Parathyroid adenoma (tissue), 2 donors: ENCODE measurements around the gene PYGB.

Source experiments
- H2AFZ ChIP-seq: fragments of 300-600 bp; sonication (generic); one replicate; pipeline ENCODE4 v1.7.0; 2017; ENCODE audit warnings: antibody characterized with exemption, mild to moderate bottlenecking
- H3K27ac ChIP-seq: fragments of 300-600 bp; sonication (generic); one replicate; pipeline ENCODE4 v1.7.0; 2017
- H3K27me3 ChIP-seq: fragments of 300-600 bp; sonication (generic); one replicate; pipeline ENCODE4 v1.7.0; 2017; ENCODE audit warnings: low read length; ENCODE audit not compliant: control insufficient read depth, insufficient read depth
- H3K36me3 ChIP-seq: fragments of 300-600 bp; sonication (generic); one replicate; pipeline ENCODE4 v1.7.0; 2017; ENCODE audit warnings: low read length; ENCODE audit not compliant: control insufficient read depth, insufficient read depth
- H3K4me1 ChIP-seq: fragments of 300-600 bp; sonication (generic); one replicate; pipeline ENCODE4 v1.7.0; 2017; ENCODE audit warnings: control low read depth
- H3K4me2 ChIP-seq: fragments of 300-600 bp; sonication (generic); one replicate; pipeline ENCODE4 v1.7.0; 2017; ENCODE audit warnings: low read length
- H3K4me3 ChIP-seq: fragments of 300-600 bp; sonication (generic); one replicate; pipeline ENCODE4 v1.7.0; 2017; ENCODE audit warnings: low read depth, low read length
- H3K79me2 ChIP-seq: fragments of 300-600 bp; sonication (generic); one replicate; pipeline ENCODE4 v1.7.0; 2017; ENCODE audit warnings: control low read depth
- H3K9ac ChIP-seq: fragments of 300-600 bp; sonication (generic); one replicate; pipeline ENCODE4 v1.7.0; 2017; ENCODE audit warnings: mild to moderate bottlenecking
- H3K9me3 ChIP-seq: fragments of 300-600 bp; sonication (generic); one replicate; pipeline ENCODE4 v1.7.0; 2017; ENCODE audit warnings: low read length; ENCODE audit not compliant: control insufficient read depth
- CTCF ChIP-seq: fragments of 300-600 bp; sonication (generic); IDR thresholded peaks from one replicate; pipeline ENCODE4 v1.7.0; 2017; ENCODE audit warnings: antibody characterized with exemption, mild to moderate bottlenecking
- donor health status: primary hyperparathyroidism.

Gene PYGB

GRCh38 chr20:25292176-25292891 lies 44.4 kb downstream of the PYGB start:
- no peak overlapping the region for H3K27ac ChIP-seq
- TF ChIP-seq CTCF, result no peak
- no peaks in the 10 kb centered on the region for H3K36me3 ChIP-seq
- no peaks in the 10 kb centered on the region for H3K79me2 ChIP-seq
- H3K4me3 ChIP-seq, result no peak overlapping the region
- no peak overlapping the region for H3K4me2 ChIP-seq
- no peaks in the 10 kb centered on the region for H3K9me3 ChIP-seq
- no peaks in the 10 kb centered on the region for H3K27me3 ChIP-seq
- H3K4me1 ChIP-seq, result no peaks in the 10 kb centered on the region
- no peak overlapping the region for H3K9ac ChIP-seq
- no peak overlapping the region for H2AFZ ChIP-seq

GRCh38 chr20:25293507-25293906 lies 45.6 kb downstream of the PYGB start:
- Histone ChIP-seq H2AFZ (no peak overlapping the region), H3K9ac (no peak overlapping the region), H3K4me3 (no peak overlapping the region), H3K27me3 (no peaks in the 10 kb centered on the region), H3K4me1 (no peaks in the 10 kb centered on the region), H3K79me2 (no peaks in the 10 kb centered on the region), H3K27ac (no peak overlapping the region), H3K4me2 (no peak overlapping the region), H3K9me3 (no peaks in the 10 kb centered on the region), H3K36me3 (no peaks in the 10 kb centered on the region)
- TF ChIP-seq CTCF, result no peak

GRCh38 chr20:25293910-25294458 lies 46.1 kb downstream of the PYGB start:
- no peak overlapping the region for H3K4me2 ChIP-seq
- no peak overlapping the region for H3K4me3 ChIP-seq
- no peak overlapping the region for H2AFZ ChIP-seq
- TF ChIP-seq CTCF, result no peak
- H3K27ac ChIP-seq, result no peak overlapping the region
- no peaks in the 10 kb centered on the region for H3K79me2 ChIP-seq
- H3K9me3 ChIP-seq, result no peaks in the 10 kb centered on the region
- no peak overlapping the region for H3K9ac ChIP-seq
- no peaks in the 10 kb centered on the region for H3K27me3 ChIP-seq
- H3K36me3 ChIP-seq, result no peaks in the 10 kb centered on the region
- no peaks in the 10 kb centered on the region for H3K4me1 ChIP-seq

- H3K36me3 ChIP-seq, result no peaks in the 10 kb centered on the region
Measured at GRCh38 chr20:25294459-25295385, 46.8 kb downstream of the PYGB start.

More at GRCh38 chr20:25294459-25295385, 46.8 kb downstream of the PYGB start:
- Histone ChIP-seq H3K4me2 (no peak overlapping the region), H3K9ac (no peak overlapping the region), H3K27ac (peak overlapping the region; percentile 29), H3K4me1 (no peaks in the 10 kb centered on the region), H3K4me3 (no peak overlapping the region), H3K9me3 (no peaks in the 10 kb centered on the region), H2AFZ (no peak overlapping the region), H3K79me2 (no peaks in the 10 kb centered on the region), H3K27me3 (no peaks in the 10 kb centered on the region)
- TF ChIP-seq CTCF, result peak; percentile 62
